ENCODE measurements around the gene ST7L.

GRCh38 chr1:112504661-112505399 lies 114.1 kb downstream of the ST7L start:
- TF ChIP-seq CTCF (IDR thresholded peaks at IDR 0.05) (no peak), POLR2A (IDR thresholded peaks at IDR 0.05) (no peak)

Data from lower leg skin (tissue), 3 donors.